Chondrocyte (in vitro differentiated cells): ENCODE measurements around the gene RHOG. TPM values are rescaled to one million over a fixed set of nuclear protein-coding genes. Genes with fewer than 3 reads are reported as not detected.

Experiments
- DNase-seq: peaks from one replicate; pipeline ENCODE4 v3.0.0; 2021; ENCODE audit warnings: mixed read lengths, low spot score
- H3K27ac Mint-ChIP-seq: one replicate; pipeline ENCODE4 v1.8.0; 2021; ENCODE audit warnings: mild to moderate bottlenecking, moderate library complexity, mixed read lengths; ENCODE audit not compliant: unreplicated experiment
- H3K27me3 Mint-ChIP-seq: 2 replicates; pipeline ENCODE4 v1.8.0; 2021; ENCODE audit warnings: low read depth, mixed read lengths
- H3K36me3 Mint-ChIP-seq: 2 replicates; pipeline ENCODE4 v1.8.0; 2021; ENCODE audit warnings: low read depth, mixed read lengths
- H3K4me1 Mint-ChIP-seq: 2 replicates; pipeline ENCODE4 v1.8.0; 2021; ENCODE audit warnings: low read depth, mild to moderate bottlenecking, mixed read lengths
- H3K4me3 Mint-ChIP-seq: one replicate; pipeline ENCODE4 v1.8.0; 2021; ENCODE audit warnings: mild to moderate bottlenecking, moderate library complexity, mixed read lengths; ENCODE audit not compliant: unreplicated experiment
- H3K9me3 Mint-ChIP-seq: 2 replicates; pipeline ENCODE4 v1.8.0; 2021; ENCODE audit warnings: low read depth, mixed read lengths
- total RNA-seq: library from RNA; stranded (reverse); gene quantifications from 3 replicates; pipeline ENCODE4 v1.2.1, GENCODE V29; 2021
- TF ChIP-seq, protein P1 (sequence below): fragments of 200-600 bp; sonication (generic); IDR thresholded peaks from 2 replicates; pipeline ENCODE4 v1.5.0; 2021; ENCODE audit warnings: antibody characterized with exemption, mild to moderate bottlenecking, moderate library complexity

The RHOG gene
- total RNA-seq, 1 donor from 2014 or later: 38.9 TPM

DNA sequence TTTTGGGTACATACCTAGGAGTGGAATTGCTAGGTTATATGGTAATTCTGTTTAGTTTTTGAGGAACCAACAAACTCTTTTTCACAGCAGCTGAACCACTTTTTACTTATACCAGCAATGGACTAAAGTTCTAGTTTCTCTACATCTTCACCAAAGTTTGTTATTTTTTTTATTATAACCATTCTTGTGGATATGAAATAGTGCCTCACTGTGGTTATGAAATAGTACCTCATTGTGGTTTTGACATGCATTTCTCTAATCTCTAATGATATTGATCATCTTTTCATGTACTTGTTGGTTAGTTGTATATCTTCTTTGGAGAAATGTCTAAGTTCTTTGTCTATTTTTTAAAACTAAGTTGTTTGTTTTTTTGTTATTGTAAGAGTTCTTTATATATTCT lies 41.9 kb upstream of the RHOG start:
- no peaks in the 10 kb centered on the region for H3K27me3 Mint-ChIP-seq

DNA sequence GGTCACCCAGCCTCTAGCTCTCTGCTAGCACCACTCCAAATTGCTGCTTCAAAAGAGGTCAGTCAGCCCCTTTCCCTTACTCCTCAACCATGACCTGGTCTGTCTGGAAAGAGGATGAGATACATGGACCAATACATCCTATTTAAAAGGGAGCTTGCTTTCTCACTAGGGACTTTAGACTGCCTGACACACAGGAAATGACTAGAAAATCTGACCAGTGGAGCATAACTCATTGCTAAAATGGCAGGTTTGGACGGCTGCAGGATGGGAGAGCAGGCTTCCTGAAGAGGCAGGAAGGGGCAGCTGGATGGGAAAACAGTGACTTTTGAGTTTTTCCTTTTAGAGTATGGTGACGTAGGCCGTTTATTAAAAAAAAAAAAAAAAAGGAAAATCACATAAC lies 40.0 kb upstream of the RHOG start:
- Mint-ChIP-seq H3K36me3 (no peaks in the 10 kb centered on the region), H3K4me3 (no peak overlapping the region), H3K27me3 (no peaks in the 10 kb centered on the region), H3K9me3 (no peaks in the 10 kb centered on the region), H3K4me1 (peaks cover 15% of the 10 kb centered on the region), H3K27ac (peak overlapping the region; percentile 71)
- TF ChIP-seq, protein P1, sequence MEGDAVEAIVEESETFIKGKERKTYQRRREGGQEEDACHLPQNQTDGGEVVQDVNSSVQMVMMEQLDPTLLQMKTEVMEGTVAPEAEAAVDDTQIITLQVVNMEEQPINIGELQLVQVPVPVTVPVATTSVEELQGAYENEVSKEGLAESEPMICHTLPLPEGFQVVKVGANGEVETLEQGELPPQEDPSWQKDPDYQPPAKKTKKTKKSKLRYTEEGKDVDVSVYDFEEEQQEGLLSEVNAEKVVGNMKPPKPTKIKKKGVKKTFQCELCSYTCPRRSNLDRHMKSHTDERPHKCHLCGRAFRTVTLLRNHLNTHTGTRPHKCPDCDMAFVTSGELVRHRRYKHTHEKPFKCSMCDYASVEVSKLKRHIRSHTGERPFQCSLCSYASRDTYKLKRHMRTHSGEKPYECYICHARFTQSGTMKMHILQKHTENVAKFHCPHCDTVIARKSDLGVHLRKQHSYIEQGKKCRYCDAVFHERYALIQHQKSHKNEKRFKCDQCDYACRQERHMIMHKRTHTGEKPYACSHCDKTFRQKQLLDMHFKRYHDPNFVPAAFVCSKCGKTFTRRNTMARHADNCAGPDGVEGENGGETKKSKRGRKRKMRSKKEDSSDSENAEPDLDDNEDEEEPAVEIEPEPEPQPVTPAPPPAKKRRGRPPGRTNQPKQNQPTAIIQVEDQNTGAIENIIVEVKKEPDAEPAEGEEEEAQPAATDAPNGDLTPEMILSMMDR: no peak
- DNase-seq: no peak

More for the DNA sequence above, 41.9 kb upstream of the RHOG start:
- Mint-ChIP-seq H3K9me3 (no peaks in the 10 kb centered on the region), H3K4me1 (peaks cover 15% of the 10 kb centered on the region), H3K4me3 (no peak overlapping the region), H3K27ac (no peak overlapping the region), H3K36me3 (peaks cover 2% of the 10 kb centered on the region)
- TF ChIP-seq, protein P1: peak; percentile 25
- DNase-seq: no peak

DNA sequence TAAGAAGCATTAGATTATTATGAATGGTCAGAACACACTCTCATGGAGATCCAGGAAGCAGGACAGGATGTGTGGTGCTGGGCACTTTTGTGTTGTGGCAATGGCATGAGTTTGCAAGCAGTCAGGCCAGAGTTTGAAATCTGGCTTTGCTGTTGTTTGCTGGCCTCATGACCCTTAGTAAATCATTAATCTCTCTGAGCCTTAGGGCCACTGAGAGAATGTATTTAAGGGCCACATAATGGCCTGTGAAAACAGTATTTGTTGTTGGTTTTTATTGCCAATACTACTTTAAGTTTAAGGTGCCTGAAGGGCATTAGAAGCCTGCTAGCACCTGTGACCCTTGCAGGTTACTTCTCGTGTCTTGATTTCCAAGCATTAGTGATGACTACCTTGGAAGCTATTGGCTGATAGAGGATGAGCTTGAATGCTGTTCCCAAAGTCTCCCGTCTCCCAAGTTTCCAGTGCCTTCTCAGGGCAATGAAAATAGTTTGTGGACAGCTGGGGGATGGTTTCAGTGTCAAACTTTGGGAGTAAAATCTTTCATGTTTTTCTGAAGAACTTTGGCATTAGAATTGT lies 39.3 kb upstream of the RHOG start:
- no peak overlapping the region for H3K4me3 Mint-ChIP-seq
- H3K4me1 Mint-ChIP-seq: peaks cover 15% of the 10 kb centered on the region
- no peaks in the 10 kb centered on the region for H3K36me3 Mint-ChIP-seq
- H3K9me3 Mint-ChIP-seq: no peaks in the 10 kb centered on the region
- TF ChIP-seq, protein P1: no peak
- no peaks in the 10 kb centered on the region for H3K27me3 Mint-ChIP-seq
- DNase-seq: no peak
- H3K27ac Mint-ChIP-seq: no peak overlapping the region

DNA sequence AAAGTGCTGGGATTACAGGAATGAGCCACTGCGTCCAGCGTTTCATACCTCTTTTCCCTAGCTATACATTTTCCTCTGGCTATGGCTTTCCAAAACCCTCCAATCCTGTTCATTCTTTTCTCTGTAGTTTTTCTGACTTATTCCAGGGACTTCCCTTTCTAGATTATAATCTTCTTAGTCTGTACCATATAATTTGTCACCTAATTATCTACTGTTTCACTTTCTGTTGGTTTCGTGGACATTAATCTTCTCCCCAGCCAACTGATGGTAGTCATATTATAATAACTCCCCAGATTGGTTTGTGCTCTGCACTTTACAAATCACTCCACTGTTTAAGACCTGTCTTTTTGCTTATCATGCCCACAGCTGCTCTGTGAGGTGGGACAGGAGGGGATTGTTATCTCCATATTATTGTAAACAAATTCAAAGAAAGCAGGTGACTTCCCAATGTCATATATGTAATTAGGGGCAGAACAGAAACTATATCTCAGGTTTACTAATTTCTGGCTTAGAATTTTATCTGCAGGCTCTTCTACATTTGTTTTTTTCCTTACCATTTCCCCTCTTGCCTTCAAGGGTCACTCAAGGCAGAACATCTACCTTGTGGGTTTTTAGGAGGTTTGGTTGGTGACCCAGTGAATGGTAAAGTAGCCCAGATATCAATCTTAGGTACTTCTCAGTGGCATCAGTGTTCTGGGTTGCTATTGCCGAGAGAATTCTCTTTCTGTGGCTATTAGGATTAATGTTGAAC lies 38.6 kb upstream of the RHOG start:
- Mint-ChIP-seq H3K27me3 (no peaks in the 10 kb centered on the region), H3K4me3 (no peak overlapping the region), H3K9me3 (no peaks in the 10 kb centered on the region), H3K27ac (no peak overlapping the region), H3K36me3 (no peaks in the 10 kb centered on the region), H3K4me1 (peaks cover 15% of the 10 kb centered on the region)
- DNase-seq: no peak
- TF ChIP-seq, protein P1: no peak

DNA sequence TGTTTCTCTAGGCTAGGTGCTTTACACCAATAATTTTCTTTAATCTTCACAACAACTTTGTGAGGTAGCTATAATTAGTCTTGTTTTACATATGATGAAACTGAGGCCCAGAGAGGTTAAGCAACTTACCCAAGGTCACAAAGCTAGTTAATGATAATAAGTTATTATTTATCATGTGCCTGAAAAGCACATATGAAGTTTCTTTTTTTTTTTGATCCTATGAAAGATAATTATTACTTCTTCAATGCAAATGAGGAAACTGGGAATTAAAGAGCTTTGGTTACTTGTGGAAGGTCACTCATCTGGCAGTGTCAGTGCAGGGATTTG lies 37.5 kb upstream of the RHOG start:
- DNase-seq: no peak
- H3K27ac Mint-ChIP-seq: no peak overlapping the region
- no peak overlapping the region for H3K4me3 Mint-ChIP-seq
- no peaks in the 10 kb centered on the region for H3K27me3 Mint-ChIP-seq
- H3K9me3 Mint-ChIP-seq: no peaks in the 10 kb centered on the region
- TF ChIP-seq, protein P1: no peak
- H3K36me3 Mint-ChIP-seq: no peaks in the 10 kb centered on the region
- peaks cover 15% of the 10 kb centered on the region for H3K4me1 Mint-ChIP-seq
